Stimulated activated CD4-positive, alpha-beta T cell treated with anti-CD3 and anti-CD28 coated beads, Interleukin-4, amount 100 ng/mL, for 24 hours (primary cell): Measurements from ENCODE around the gene HERC5.

ENCODE experiments used
- DNase-seq: peaks from one replicate; pipeline ENCODE4 v3.0.0-alpha.2; 2020

Gene HERC5

DNA sequence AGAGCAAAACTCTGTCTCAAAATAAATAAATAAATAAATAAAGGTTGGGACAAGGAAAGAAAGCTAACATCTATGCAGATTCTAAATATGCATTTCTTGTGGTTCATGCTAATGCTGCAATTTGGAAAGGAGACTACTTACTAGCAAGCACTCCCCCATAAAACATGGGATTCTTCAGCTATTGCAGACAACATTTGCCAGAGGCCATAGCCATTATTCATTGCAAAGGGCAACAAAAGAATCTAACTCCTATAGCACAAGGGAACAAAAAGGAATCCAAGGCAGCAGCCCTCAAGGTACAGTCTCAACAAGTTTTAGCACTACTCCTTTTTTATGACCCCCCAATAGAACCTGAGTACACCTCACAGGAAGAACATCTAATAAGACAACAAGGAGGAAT, 8.0 kb upstream of the HERC5 start:
- no peak for DNase-seq

DNA sequence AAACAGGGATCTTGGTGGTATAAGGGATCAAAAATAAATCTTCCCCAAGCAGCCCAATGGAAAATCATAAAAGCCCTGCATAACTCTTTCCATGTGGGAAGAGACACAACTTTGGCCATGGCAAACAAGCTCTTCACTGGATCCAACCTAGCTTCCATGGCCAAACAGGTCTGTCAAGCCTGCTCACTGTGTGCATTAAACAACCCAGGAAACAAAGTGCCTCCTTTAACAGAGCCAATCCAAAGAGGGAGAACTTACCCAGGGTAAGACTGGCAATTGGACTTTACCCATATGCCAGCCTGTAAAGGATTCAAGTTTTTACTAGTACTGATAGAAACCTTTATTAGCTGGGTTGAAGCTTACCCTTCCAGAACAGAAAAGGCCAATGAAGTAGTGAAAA, 7.6 kb upstream of the HERC5 start:
- DNase-seq: no peak

- DNase-seq: no peak
Measured at GRCh38 chr4:88451205-88451604, 5.7 kb upstream of the HERC5 start.

- DNase-seq: no peak
Measured at GRCh38 chr4:88452912-88453311, 4.0 kb upstream of the HERC5 start.

- DNase-seq: peak; percentile 43
Measured at GRCh38 chr4:88457307-88458103, 586 bp downstream of the HERC5 start.

- DNase-seq: no peak
Measured at GRCh38 chr4:88458104-88458740, 1.3 kb downstream of the HERC5 start.

GRCh38 chr4:88465653-88466192, 8.8 kb downstream of the HERC5 start:
- DNase-seq: no peak

DNA sequence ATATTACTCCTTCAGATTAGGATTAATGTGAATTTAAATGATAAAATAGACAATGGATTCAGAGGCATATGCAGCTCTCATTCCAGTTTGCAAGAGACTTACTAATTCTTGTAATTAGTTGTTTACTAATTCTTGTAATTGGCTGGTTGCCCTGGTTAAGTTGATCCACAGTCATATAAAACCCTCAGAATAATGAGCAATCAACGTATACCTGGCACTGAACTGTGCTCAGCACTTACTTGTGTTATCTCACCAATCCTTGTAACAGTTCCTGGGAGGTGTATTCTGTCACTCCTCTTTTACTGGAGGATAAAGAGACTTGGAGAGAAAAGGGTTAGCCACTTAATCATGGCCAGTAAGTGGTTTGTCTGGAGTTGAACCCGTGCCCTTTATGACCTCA, 10.5 kb downstream of the HERC5 start:
- no peak for DNase-seq

- DNase-seq: no peak
Measured at GRCh38 chr4:88477229-88477860, 20.4 kb downstream of the HERC5 start.

GRCh38 chr4:88478247-88478646, 21.3 kb downstream of the HERC5 start:
- DNase-seq: no peak

- no peak for DNase-seq
Measured at GRCh38 chr4:88481537-88481936, 24.6 kb downstream of the HERC5 start.

GRCh38 chr4:88489100-88489761, 32.3 kb downstream of the HERC5 start:
- no peak for DNase-seq

GRCh38 chr4:88497859-88498409, 41.0 kb downstream of the HERC5 start:
- no peak for DNase-seq

GRCh38 chr4:88503344-88503743, 46.4 kb downstream of the HERC5 start:
- no peak for DNase-seq

- no peak for DNase-seq
Measured at GRCh38 chr4:88511236-88511635, 54.3 kb downstream of the HERC5 start.

DNA sequence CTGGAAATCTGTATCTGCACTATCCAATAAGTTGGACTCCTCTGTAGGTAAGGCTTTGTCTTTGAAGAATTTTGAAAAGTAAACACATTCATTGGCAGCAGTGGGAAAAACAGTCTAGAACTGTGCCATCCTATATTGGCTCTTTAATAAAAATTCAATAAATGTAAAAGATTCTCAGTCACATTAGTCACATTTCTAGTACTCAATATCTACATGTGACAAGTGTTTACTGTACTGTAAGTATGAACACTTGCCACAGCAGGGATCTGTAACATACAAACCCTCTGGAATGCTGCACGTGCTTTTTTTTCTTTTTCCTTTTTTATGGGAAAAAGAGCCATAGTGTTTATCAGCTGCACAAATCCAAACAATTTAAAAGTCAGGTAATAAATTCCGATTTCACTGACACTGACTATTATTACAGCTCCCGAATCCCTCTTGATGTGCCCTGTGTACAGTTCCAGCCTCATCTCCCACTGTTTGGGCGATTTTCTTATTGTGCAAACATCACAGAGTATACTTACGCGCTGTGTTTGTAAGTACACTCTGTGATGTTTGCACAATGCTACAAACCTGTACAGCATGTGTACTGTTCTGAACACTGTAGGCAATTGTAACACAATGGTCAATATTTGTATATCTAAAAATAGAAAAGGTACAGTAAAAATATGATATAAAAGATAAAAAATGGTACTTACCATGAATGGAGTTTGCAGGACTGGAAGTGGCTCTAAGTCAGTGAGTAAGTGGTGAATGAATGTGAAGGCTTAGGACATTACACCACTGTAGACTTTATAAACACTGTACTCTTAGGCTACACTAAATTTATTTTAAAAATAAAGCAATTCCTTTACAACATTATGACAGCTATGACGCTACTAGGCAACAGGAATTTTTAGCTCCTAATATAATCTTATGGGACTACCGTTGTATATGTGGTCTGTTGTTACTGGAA, 57.9 kb downstream of the HERC5 start:
- DNase-seq: no peak

DNA sequence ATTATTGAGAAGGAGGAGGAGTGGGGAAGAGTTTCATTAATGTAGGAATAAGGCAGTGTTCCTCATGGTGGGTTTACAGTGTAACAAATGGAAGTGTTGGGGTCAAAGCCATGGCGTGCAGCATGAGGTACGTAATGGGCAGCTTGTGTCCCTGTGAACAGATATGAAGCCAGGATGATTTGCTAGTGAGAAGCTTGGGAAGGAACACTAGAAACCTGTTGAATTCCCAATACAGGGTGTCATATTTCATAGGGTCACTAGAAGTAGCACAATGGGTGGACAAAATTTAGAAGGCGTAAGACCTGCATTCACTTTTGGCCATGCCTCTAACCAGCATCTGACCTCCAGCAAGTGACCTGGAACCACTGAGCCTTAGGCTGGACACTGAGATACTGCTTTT, 59.8 kb downstream of the HERC5 start:
- no peak for DNase-seq

- DNase-seq: no peak
Measured at GRCh38 chr4:88517825-88518224, 60.9 kb downstream of the HERC5 start.

- DNase-seq: no peak
Measured at GRCh38 chr4:88518911-88519310, 62.0 kb downstream of the HERC5 start.

GRCh38 chr4:88522702-88523324, 65.9 kb downstream of the HERC5 start:
- DNase-seq: peak; percentile 50
